Measurements from ENCODE around the gene PCDH1.
A peak's percentile ranks its signal among the peaks of the same experiment; 100 is the strongest.
"Not testable (repeated sequence)": the region's sequence is repeated elsewhere in the genome, so short reads cannot be mapped to it uniquely, and the experiment has no call there.

Gene PCDH1

GRCh38 chr5:141878186-141878710 is at the start of gene PCDH1:
PCDH1 (minus strand) TSS chr5:141878410; CDS start chr5:141878262, 148 bp downstream.
- no peak for DNase-seq

- DNase-seq, result no peak
Measured at GRCh38 chr5:141926434-141926833, 48.2 kb upstream of the PCDH1 start.

GRCh38 chr5:141923448-141924313 is 45.5 kb upstream of the PCDH1 start, which contains the start of gene DELE1:
DELE1 (plus strand) TSS chr5:141923871; CDS start chr5:141923942, 71 bp downstream.
- peak; percentile 86 for DNase-seq

- DNase-seq, result not testable (repeated sequence)
Measured at GRCh38 chr5:141922827-141923447, 44.7 kb upstream of the PCDH1 start.

- DNase-seq, result no peak
Measured at GRCh38 chr5:141920771-141921170, 42.6 kb upstream of the PCDH1 start.

GRCh38 chr5:141919218-141920119 is 41.3 kb upstream of the PCDH1 start:
- no peak for DNase-seq

- DNase-seq, result no peak
Measured at GRCh38 chr5:141917760-141918159, 39.5 kb upstream of the PCDH1 start.

GRCh38 chr5:141916522-141916921 is 38.3 kb upstream of the PCDH1 start:
- no peak for DNase-seq

- DNase-seq, result no peak
Measured at GRCh38 chr5:141915881-141916336, 37.7 kb upstream of the PCDH1 start.

- DNase-seq, result no peak
Measured at GRCh38 chr5:141914797-141915196, 36.6 kb upstream of the PCDH1 start.

- no peak for DNase-seq
Measured at GRCh38 chr5:141914199-141914743, 36.1 kb upstream of the PCDH1 start.

GRCh38 chr5:141913560-141914198 is 35.5 kb upstream of the PCDH1 start:
- DNase-seq, result no peak

GRCh38 chr5:141910271-141910673 is 32.1 kb upstream of the PCDH1 start:
- no peak for DNase-seq

- no peak for DNase-seq
Measured at GRCh38 chr5:141909212-141909611, 31.0 kb upstream of the PCDH1 start.

- no peak for DNase-seq
Measured at GRCh38 chr5:141908796-141909195, 30.6 kb upstream of the PCDH1 start.

GRCh38 chr5:141906972-141907371 is 28.8 kb upstream of the PCDH1 start:
- no peak for DNase-seq

- DNase-seq, result no peak
Measured at GRCh38 chr5:141906517-141906916, 28.3 kb upstream of the PCDH1 start.

- DNase-seq, result no peak
Measured at GRCh38 chr5:141904551-141904950, 26.3 kb upstream of the PCDH1 start.

GRCh38 chr5:141903261-141903660 is 25.1 kb upstream of the PCDH1 start:
- no peak for DNase-seq

GRCh38 chr5:141902015-141902814 is 24.0 kb upstream of the PCDH1 start:
- DNase-seq, result no peak

- DNase-seq, result no peak
Measured at GRCh38 chr5:141898448-141899049, 20.3 kb upstream of the PCDH1 start.

Data from amniotic stem cell (primary cell).